GM23338 (cell line): ENCODE results near the gene TRPM3.

Source experiments
- CREB1 ChIP-seq: fragments of 250-450 bp; sonication (Bioruptor Pico); IDR thresholded peaks from 2 replicates; pipeline ENCODE4 v1.5.0; 2020; ENCODE audit warnings: low read depth, mild to moderate bottlenecking, moderate library complexity
- EZH2 ChIP-seq: fragments of 200-600 bp; sonication (generic); IDR thresholded peaks from one replicate; pipeline ENCODE4 v1.8.0; 2017; ENCODE audit warnings: antibody characterized with exemption, mild to moderate bottlenecking, low read depth; ENCODE audit not compliant: unreplicated experiment
- EZH2phosphoT487 ChIP-seq: fragments of 200-600 bp; sonication (generic); IDR thresholded peaks from one replicate; pipeline ENCODE4 v1.8.1; 2018; ENCODE audit warnings: antibody characterized with exemption; ENCODE audit not compliant: unreplicated experiment
- JUNB ChIP-seq: IDR thresholded peaks from one replicate; pipeline ENCODE4 v1.6.1; 2016; ENCODE audit warnings: antibody characterized with exemption; ENCODE audit not compliant: unreplicated experiment
- NANOG ChIP-seq: IDR thresholded peaks from 2 replicates; pipeline ENCODE4 v1.6.1; 2016; ENCODE audit warnings: antibody characterized with exemption, borderline replicate concordance
- POLR2AphosphoS5 ChIP-seq: IDR thresholded peaks from 2 replicates; pipeline ENCODE4 v1.6.1; 2016; ENCODE audit warnings: antibody characterized with exemption, low read depth
- ZNF331 ChIP-seq: fragments of 250-450 bp; sonication (Bioruptor Pico); IDR thresholded peaks from 2 replicates; pipeline ENCODE4 v1.5.0; 2020; ENCODE audit warnings: low read depth, mild to moderate bottlenecking, moderate library complexity
- ZNF462 ChIP-seq: fragments of 250-450 bp; sonication (Bioruptor Pico); IDR thresholded peaks from 2 replicates; pipeline ENCODE4 v1.5.0; 2020; ENCODE audit warnings: mild to moderate bottlenecking, moderate library complexity
- TF ChIP-seq, protein P1 (sequence below), 2 experiments: fragments of 200-600 bp in 1 of 2; sonication (generic) in 1 of 2; conservative IDR thresholded peaks; 2 replicates each; pipeline versions ENCODE4 v1.5.1 to v1.6.1; 2016 to 2017; ENCODE audit warnings: antibody characterized with exemption in 2 of 2, low read depth in 2 of 2, mild to moderate bottlenecking in 2 of 2, moderate library complexity in 1 of 2
- TF ChIP-seq, protein P2 (sequence below): IDR thresholded peaks from one replicate; pipeline ENCODE4 v1.6.1; 2018; ENCODE audit warnings: antibody characterized with exemption; ENCODE audit not compliant: unreplicated experiment

GRCh38 chr9:70868041-70868440 lies 253.4 kb downstream of the TRPM3 start:
- no peak for TF ChIP-seq CREB1 (CRISPR knock-in tag)
- TF ChIP-seq ZNF462 (CRISPR knock-in tag): no peak
- no peak for TF ChIP-seq POLR2AphosphoS5
- TF ChIP-seq, protein P1, sequence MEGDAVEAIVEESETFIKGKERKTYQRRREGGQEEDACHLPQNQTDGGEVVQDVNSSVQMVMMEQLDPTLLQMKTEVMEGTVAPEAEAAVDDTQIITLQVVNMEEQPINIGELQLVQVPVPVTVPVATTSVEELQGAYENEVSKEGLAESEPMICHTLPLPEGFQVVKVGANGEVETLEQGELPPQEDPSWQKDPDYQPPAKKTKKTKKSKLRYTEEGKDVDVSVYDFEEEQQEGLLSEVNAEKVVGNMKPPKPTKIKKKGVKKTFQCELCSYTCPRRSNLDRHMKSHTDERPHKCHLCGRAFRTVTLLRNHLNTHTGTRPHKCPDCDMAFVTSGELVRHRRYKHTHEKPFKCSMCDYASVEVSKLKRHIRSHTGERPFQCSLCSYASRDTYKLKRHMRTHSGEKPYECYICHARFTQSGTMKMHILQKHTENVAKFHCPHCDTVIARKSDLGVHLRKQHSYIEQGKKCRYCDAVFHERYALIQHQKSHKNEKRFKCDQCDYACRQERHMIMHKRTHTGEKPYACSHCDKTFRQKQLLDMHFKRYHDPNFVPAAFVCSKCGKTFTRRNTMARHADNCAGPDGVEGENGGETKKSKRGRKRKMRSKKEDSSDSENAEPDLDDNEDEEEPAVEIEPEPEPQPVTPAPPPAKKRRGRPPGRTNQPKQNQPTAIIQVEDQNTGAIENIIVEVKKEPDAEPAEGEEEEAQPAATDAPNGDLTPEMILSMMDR (conservative IDR thresholded peaks at IDR 0.05; ENCODE audit: low read depth in 2 of 2): no peak
- no peak for TF ChIP-seq EZH2
- no peak for TF ChIP-seq JUNB
- TF ChIP-seq, protein P2, sequence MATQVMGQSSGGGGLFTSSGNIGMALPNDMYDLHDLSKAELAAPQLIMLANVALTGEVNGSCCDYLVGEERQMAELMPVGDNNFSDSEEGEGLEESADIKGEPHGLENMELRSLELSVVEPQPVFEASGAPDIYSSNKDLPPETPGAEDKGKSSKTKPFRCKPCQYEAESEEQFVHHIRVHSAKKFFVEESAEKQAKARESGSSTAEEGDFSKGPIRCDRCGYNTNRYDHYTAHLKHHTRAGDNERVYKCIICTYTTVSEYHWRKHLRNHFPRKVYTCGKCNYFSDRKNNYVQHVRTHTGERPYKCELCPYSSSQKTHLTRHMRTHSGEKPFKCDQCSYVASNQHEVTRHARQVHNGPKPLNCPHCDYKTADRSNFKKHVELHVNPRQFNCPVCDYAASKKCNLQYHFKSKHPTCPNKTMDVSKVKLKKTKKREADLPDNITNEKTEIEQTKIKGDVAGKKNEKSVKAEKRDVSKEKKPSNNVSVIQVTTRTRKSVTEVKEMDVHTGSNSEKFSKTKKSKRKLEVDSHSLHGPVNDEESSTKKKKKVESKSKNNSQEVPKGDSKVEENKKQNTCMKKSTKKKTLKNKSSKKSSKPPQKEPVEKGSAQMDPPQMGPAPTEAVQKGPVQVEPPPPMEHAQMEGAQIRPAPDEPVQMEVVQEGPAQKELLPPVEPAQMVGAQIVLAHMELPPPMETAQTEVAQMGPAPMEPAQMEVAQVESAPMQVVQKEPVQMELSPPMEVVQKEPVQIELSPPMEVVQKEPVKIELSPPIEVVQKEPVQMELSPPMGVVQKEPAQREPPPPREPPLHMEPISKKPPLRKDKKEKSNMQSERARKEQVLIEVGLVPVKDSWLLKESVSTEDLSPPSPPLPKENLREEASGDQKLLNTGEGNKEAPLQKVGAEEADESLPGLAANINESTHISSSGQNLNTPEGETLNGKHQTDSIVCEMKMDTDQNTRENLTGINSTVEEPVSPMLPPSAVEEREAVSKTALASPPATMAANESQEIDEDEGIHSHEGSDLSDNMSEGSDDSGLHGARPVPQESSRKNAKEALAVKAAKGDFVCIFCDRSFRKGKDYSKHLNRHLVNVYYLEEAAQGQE: no peak
- TF ChIP-seq EZH2phosphoT487: no peak
- no peak for TF ChIP-seq NANOG
- no peak for TF ChIP-seq ZNF331 (CRISPR knock-in tag)
